CD14-positive monocyte (primary cell): ENCODE data around the gene TMEM87B. TPM values are rescaled to one million over a fixed set of nuclear protein-coding genes. Genes with fewer than 3 reads are reported as not detected.

ENCODE experiments used
- DNase-seq, 3 donors: peaks; one replicate each; pipeline ENCODE4 v3.0.0-alpha.2; 2011 to 2022
- H2AFZ ChIP-seq: 2 replicates; pipeline ENCODE4 v1.6.0; 2012; ENCODE audit warnings: mild to moderate bottlenecking, low read depth, low read length, inconsistent platforms; ENCODE audit not compliant: insufficient read depth, poor library complexity, severe bottlenecking
- H3K27ac ChIP-seq, 2 donors: 1 replicate in 1 of 2; 2 replicates in 1 of 2; pipeline ENCODE4 v1.5.1; 2012 to 2013; ENCODE audit warnings: low read length in 2 of 2, control low read depth in 1 of 2, inconsistent platforms in 1 of 2, low read depth in 1 of 2, mild to moderate bottlenecking in 1 of 2
- H3K27me3 ChIP-seq, 2 donors: one replicate each; pipeline versions ENCODE4 v1.6.0 to v1.6.1; 2011 to 2013; ENCODE audit warnings: low read length in 2 of 2; ENCODE audit not compliant: control insufficient read depth in 2 of 2, insufficient read depth in 2 of 2
- H3K36me3 ChIP-seq, 2 donors: replicated peaks in 1 of 2; 1 replicate in 1 of 2; 2 replicates in 1 of 2; pipeline versions ENCODE4 v1.5.1 to v1.6.1; 2012 to 2013; ENCODE audit warnings: low read length in 2 of 2, control low read depth in 1 of 2, inconsistent platforms in 1 of 2, mild to moderate bottlenecking in 1 of 2; ENCODE audit not compliant: insufficient read depth in 2 of 2, control insufficient read depth in 1 of 2
- H3K4me1 ChIP-seq, 2 donors: 1 replicate in 1 of 2; 2 replicates in 1 of 2; pipeline versions ENCODE4 v1.5.1 to v1.6.1; 2012 to 2013; ENCODE audit warnings: low read length in 2 of 2, control low read depth in 1 of 2, inconsistent platforms in 1 of 2, mild to moderate bottlenecking in 1 of 2, moderate library complexity in 1 of 2; ENCODE audit not compliant: insufficient read depth in 2 of 2, control insufficient read depth in 1 of 2
- H3K4me2 ChIP-seq: replicated peaks from 2 replicates; pipeline ENCODE3; 2012; ENCODE audit warnings: low read length, moderate library complexity, mild to moderate bottlenecking; ENCODE audit not compliant: poor library complexity, severe bottlenecking; ENCODE audit errors: extremely low read depth
- H3K4me3 ChIP-seq, 3 experiments: fragments of 200-600 bp in 1 of 3; sonication (generic) in 1 of 3; replicated peaks in 1 of 3; 1 replicate in 2 of 3; 2 replicates in 1 of 3; pipeline ENCODE4 v1.5.1; 2011 to 2013; ENCODE audit warnings: low read length in 3 of 3, mild to moderate bottlenecking in 3 of 3, control low read depth in 2 of 3, low read depth in 2 of 3, inconsistent platforms in 1 of 3, moderate library complexity in 1 of 3
- H3K79me2 ChIP-seq: 2 replicates; pipeline ENCODE4 v1.6.0; 2012; ENCODE audit warnings: mild to moderate bottlenecking, control low read depth, inconsistent platforms, low read length, moderate library complexity; ENCODE audit not compliant: insufficient read depth
- H3K9ac ChIP-seq: 2 replicates; pipeline ENCODE4 v1.6.0; 2017; ENCODE audit warnings: low read length, mild to moderate bottlenecking; ENCODE audit not compliant: insufficient read depth, poor library complexity, severe bottlenecking
- H3K9me3 ChIP-seq, 2 donors: replicated peaks in 1 of 2; 1 replicate in 1 of 2; 2 replicates in 1 of 2; pipeline versions ENCODE4 v1.5.1 to v1.6.1; 2012 to 2013; ENCODE audit warnings: low read length in 2 of 2, control low read depth in 1 of 2; ENCODE audit not compliant: control insufficient read depth in 1 of 2, insufficient read depth in 1 of 2
- H4K20me1 ChIP-seq: 2 replicates; pipeline ENCODE4 v1.6.0; 2012; ENCODE audit warnings: mild to moderate bottlenecking, low read length, control low read depth, moderate library complexity; ENCODE audit not compliant: insufficient read depth
- H3K27ac Mint-ChIP-seq, 7 donors: one replicate each; pipeline ENCODE4 v1.8.0; 2020; ENCODE audit warnings: mild to moderate bottlenecking in 7 of 7, mixed read lengths in 7 of 7, moderate library complexity in 6 of 7, inconsistent platforms in 2 of 7
- H3K27me3 Mint-ChIP-seq, 3 donors: one replicate each; pipeline ENCODE4 v1.8.0; 2021 to 2022; ENCODE audit warnings: low read depth in 3 of 3, mild to moderate bottlenecking in 3 of 3, mixed read lengths in 3 of 3, moderate library complexity in 3 of 3, inconsistent platforms in 1 of 3
- H3K36me3 Mint-ChIP-seq, 2 donors: one replicate each; pipeline ENCODE4 v1.8.0; 2020; ENCODE audit warnings: mixed read lengths in 2 of 2, inconsistent platforms in 1 of 2, mild to moderate bottlenecking in 1 of 2
- H3K4me1 Mint-ChIP-seq: one replicate; pipeline ENCODE4 v1.8.0; 2020; ENCODE audit warnings: mild to moderate bottlenecking, mixed read lengths
- H3K4me3 Mint-ChIP-seq, 2 donors: one replicate each; pipeline ENCODE4 v1.8.0; 2020; ENCODE audit warnings: mild to moderate bottlenecking in 2 of 2, mixed read lengths in 2 of 2, moderate library complexity in 1 of 2
- H3K9me3 Mint-ChIP-seq, 7 donors: one replicate each; pipeline ENCODE4 v1.8.0; 2020 to 2022; ENCODE audit warnings: mixed read lengths in 7 of 7, mild to moderate bottlenecking in 6 of 7, moderate library complexity in 6 of 7, inconsistent platforms in 2 of 7
- WGBS: methylation state at CpG from one replicate; pipeline ENCODE4 v1.1.5; 2013; ENCODE audit warnings: missing lambda C conversion rate; ENCODE audit not compliant: insufficient coverage; 5-methylcytosine and 5-hydroxymethylcytosine counted together
- intact Hi-C, 2 donors: fragments of 100-400 bp; cut with micrococcal nuclease; formaldehyde crosslinking; loops; one replicate each; pipeline versions ENCODE4 v1.15.0 to v1.15.1; 2023
- polyA plus RNA-seq, 3 donors: library from polyadenylated mRNA; depleted of rRNA in 1 of 3; unstranded in 2 of 3; stranded (reverse) in 1 of 3; fragments of 300-500 nt in 2 of 3; fragments of >200 nt in 1 of 3; fragmentation: Illumina TruSeq in 2 of 3; gene quantifications; 1 replicate in 2 of 3; 2 replicates in 1 of 3; pipeline ENCODE4 v1.2.3, GENCODE V29; 2012 to 2021
- TF ChIP-seq, protein P1 (sequence below): fragments of 200-600 bp; IDR thresholded peaks from one replicate; pipeline ENCODE4 v1.8.0; 2022; ENCODE audit warnings: antibody characterized with exemption, mild to moderate bottlenecking

TMEM87B gene
- polyA plus RNA-seq, 3 donors: 9.1 to 13.4 (median 11.4) TPM

DNA sequence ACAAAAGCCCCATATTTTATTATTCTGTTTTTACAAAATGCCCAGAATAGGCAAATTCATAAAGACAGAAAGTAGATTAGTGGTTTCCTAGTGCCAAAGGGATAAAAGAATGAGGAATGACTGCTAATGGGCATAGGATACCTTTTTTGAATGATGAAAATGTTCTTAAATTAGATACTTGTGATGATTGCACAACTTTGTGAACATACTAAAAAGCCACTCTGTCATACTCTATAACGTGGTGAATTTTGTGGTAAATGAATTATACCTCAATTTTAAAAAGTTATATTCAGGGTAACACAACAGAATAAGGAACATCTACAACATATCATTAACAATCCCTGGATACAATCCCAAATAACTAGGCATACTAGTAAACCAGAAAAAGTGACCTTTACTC is 74.0 kb downstream of the TMEM87B start:
- peaks cover 8 to 36% (median 30%) of the 10 kb centered on the region in 7 donors for H3K9me3 Mint-ChIP-seq
- no peak for DNase-seq
- Histone ChIP-seq H3K9ac (no peak overlapping the region), H3K4me1 (no peaks in the 10 kb centered on the region), H4K20me1 (no peaks in the 10 kb centered on the region), H3K9me3 (peaks cover 6 to 10% of the 10 kb centered on the region in 2 donors), H3K4me3 (no peak overlapping the region), H3K36me3 (no peaks in the 10 kb centered on the region), H3K79me2 (no peaks in the 10 kb centered on the region), H3K4me2 (no peak overlapping the region), H2AFZ (no peak overlapping the region), H3K27me3 (no peaks in the 10 kb centered on the region), H3K27ac (no peak overlapping the region)
- TF ChIP-seq, protein P1, sequence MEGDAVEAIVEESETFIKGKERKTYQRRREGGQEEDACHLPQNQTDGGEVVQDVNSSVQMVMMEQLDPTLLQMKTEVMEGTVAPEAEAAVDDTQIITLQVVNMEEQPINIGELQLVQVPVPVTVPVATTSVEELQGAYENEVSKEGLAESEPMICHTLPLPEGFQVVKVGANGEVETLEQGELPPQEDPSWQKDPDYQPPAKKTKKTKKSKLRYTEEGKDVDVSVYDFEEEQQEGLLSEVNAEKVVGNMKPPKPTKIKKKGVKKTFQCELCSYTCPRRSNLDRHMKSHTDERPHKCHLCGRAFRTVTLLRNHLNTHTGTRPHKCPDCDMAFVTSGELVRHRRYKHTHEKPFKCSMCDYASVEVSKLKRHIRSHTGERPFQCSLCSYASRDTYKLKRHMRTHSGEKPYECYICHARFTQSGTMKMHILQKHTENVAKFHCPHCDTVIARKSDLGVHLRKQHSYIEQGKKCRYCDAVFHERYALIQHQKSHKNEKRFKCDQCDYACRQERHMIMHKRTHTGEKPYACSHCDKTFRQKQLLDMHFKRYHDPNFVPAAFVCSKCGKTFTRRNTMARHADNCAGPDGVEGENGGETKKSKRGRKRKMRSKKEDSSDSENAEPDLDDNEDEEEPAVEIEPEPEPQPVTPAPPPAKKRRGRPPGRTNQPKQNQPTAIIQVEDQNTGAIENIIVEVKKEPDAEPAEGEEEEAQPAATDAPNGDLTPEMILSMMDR: no peak
- no peaks in the 10 kb centered on the region for H3K36me3 Mint-ChIP-seq
- H3K27ac Mint-ChIP-seq: no peak overlapping the region
- intact Hi-C loops: no loop called here
- H3K27me3 Mint-ChIP-seq: peaks cover 0 to 2% (median 0%) of the 10 kb centered on the region in 3 donors
- no CpG with 5 or more reads among the region's 1 CpG for WGBS
- H3K4me3 Mint-ChIP-seq: no peak overlapping the region
- H3K4me1 Mint-ChIP-seq: no peaks in the 10 kb centered on the region

DNA sequence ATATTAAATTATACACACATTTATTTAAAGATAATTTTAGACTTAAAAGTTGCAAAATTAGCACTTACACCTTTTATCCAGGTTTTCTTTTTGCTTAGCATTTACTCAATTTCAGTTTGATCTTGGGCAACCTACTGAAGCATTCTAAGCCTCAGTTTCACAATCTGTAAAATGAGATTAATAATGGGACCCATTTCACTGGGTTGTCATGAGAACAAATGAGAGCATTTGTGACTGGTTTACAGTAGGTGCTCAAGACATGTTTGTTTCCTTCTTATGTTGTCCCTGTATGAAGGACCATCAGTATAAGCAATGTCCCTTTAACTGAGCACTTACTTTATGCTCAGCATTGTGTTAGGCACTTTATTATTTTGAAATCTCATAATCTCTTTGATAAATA is 78.3 kb downstream of the TMEM87B start:
- Histone ChIP-seq H3K4me1 (peaks cover 5 to 9% of the 10 kb centered on the region in 2 donors), H3K9ac (no peak overlapping the region), H3K4me3 (no peak overlapping the region), H3K79me2 (no peaks in the 10 kb centered on the region), H2AFZ (no peak overlapping the region), H3K9me3 (peaks cover 5 to 7% of the 10 kb centered on the region in 2 donors), H3K4me2 (no peak overlapping the region), H3K27me3 (peaks cover 12 to 17% of the 10 kb centered on the region in 2 donors), H4K20me1 (no peaks in the 10 kb centered on the region), H3K36me3 (no peaks in the 10 kb centered on the region), H3K27ac (no peak overlapping the region)
- Mint-ChIP-seq H3K36me3 (peaks cover 0 to 5% of the 10 kb centered on the region in 2 donors), H3K9me3 (peaks cover under 1 to 23% (median 11%) of the 10 kb centered on the region in 7 donors), H3K27me3 (peaks cover 22 to 25% (median 22%) of the 10 kb centered on the region in 3 donors), H3K4me1 (peaks cover 8% of the 10 kb centered on the region), H3K27ac (no peak overlapping the region), H3K4me3 (no peak overlapping the region)
- intact Hi-C loops: no loop called here
- TF ChIP-seq, protein P1: no peak
- DNase-seq: no peak
